OCI-LY3 (cell line): ENCODE results near the gene ASPRV1.
A peak's percentile ranks its signal among the peaks of the same experiment; 100 is the strongest.

Experiments
- H2AFZ ChIP-seq: fragments of 200-600, 300-600 bp; shearing (Covaris generic); 2 replicates; pipeline ENCODE4 v1.6.0; 2014; ENCODE audit warnings: antibody characterized with exemption, low read depth, low read length
- H3K27ac ChIP-seq: fragments of 200-600, 300-600 bp; sonication (generic); 2 replicates; pipeline ENCODE4 v1.5.1; 2014; ENCODE audit warnings: mild to moderate bottlenecking, low read length, moderate library complexity, mixed read lengths
- H3K27me3 ChIP-seq: fragments of 200-600, 300-600 bp; sonication (generic); 2 replicates; pipeline ENCODE4 v1.6.1; 2014; ENCODE audit warnings: low read depth, low read length, mixed read lengths
- H3K36me3 ChIP-seq: fragments of 200-600, 300-600 bp; sonication (generic); replicated peaks from 2 replicates; pipeline ENCODE3; 2014; ENCODE audit warnings: low read depth, low read length, mixed read lengths
- H3K4me1 ChIP-seq: fragments of 300-600, 200-600 bp; sonication (generic); 2 replicates; pipeline ENCODE4 v1.6.1; 2014; ENCODE audit warnings: low read length, mixed read lengths
- H3K4me2 ChIP-seq: fragments of 200-600, 300-600 bp; sonication (generic); 2 replicates; pipeline ENCODE4 v1.6.1; 2014; ENCODE audit warnings: low read length, mixed read lengths
- H3K4me3 ChIP-seq: fragments of 300-600, 200-600 bp; sonication (generic); 2 replicates; pipeline ENCODE4 v1.5.1; 2014; ENCODE audit warnings: antibody characterized with exemption, mild to moderate bottlenecking, low read length, moderate library complexity
- H3K79me2 ChIP-seq: fragments of 300-600, 200-600 bp; shearing (Covaris generic); 2 replicates; pipeline ENCODE4 v1.6.1; 2014; ENCODE audit warnings: mild to moderate bottlenecking, low read length, mixed read lengths
- H3K9ac ChIP-seq: fragments of 300-600, 200-600 bp; shearing (Covaris generic); 2 replicates; pipeline ENCODE4 v1.6.0; 2014; ENCODE audit warnings: mild to moderate bottlenecking, low read length, moderate library complexity
- H3K9me3 ChIP-seq: fragments of 200-600, 300-600 bp; shearing (Covaris generic); 2 replicates; pipeline ENCODE4 v1.6.1; 2014; ENCODE audit warnings: low read length, mixed read lengths; ENCODE audit not compliant: insufficient read depth
- H4K20me1 ChIP-seq: fragments of 200-600, 300-600 bp; sonication (generic); 2 replicates; pipeline ENCODE4 v1.6.1; 2016; ENCODE audit warnings: low read length, mixed read lengths; ENCODE audit not compliant: insufficient read depth
- EZH2phosphoT487 ChIP-seq: fragments of 200-600 bp; shearing (Covaris generic); IDR thresholded peaks from 2 replicates; pipeline ENCODE4 v1.6.1; 2018; ENCODE audit warnings: antibody characterized with exemption, mixed run types, low read depth
- TF ChIP-seq, protein P1 (sequence below): fragments of 200-600, 300-600 bp; sonication (generic); IDR thresholded peaks from 2 replicates; pipeline ENCODE4 v1.5.1; 2014; ENCODE audit warnings: antibody characterized with exemption, low read length, low read depth

ASPRV1 gene

DNA sequence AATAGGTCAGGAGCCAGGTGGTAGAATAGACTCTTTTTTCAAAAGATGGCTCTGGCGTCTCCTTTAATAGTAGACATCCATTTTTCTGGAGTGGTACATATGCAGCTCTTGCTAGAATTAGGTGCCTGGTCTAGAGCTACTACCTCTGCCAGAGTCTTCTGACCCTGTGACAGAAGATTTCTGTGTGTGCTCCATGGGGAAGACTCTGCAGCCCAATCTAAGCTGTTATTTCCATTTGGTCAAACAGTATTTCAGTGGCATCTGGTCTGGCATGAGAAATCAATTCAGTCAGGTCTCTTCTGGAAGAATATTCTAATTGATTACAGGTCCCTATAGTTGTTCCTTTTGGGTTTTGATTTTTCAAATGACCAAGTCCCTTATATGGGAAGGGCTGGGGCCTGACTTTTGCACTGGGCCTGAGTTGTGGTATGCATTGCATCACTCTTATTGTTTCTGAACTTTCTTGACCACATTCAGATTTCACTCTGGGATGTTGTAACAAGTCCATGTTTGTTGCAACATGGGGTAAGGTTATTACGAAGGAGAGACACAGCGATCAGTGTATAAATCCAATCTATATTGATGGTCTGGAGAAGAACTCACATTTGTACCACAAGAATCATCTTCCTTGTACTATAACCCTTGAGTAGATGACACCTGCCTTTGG lies 34.4 kb downstream of the ASPRV1 start:
- no peaks in the 10 kb centered on the region for H3K36me3 ChIP-seq
- no peak overlapping the region for H3K4me2 ChIP-seq
- H3K4me3 ChIP-seq = no peak overlapping the region
- no peaks in the 10 kb centered on the region for H3K79me2 ChIP-seq
- H2AFZ ChIP-seq = no peak overlapping the region
- TF ChIP-seq, protein P1, sequence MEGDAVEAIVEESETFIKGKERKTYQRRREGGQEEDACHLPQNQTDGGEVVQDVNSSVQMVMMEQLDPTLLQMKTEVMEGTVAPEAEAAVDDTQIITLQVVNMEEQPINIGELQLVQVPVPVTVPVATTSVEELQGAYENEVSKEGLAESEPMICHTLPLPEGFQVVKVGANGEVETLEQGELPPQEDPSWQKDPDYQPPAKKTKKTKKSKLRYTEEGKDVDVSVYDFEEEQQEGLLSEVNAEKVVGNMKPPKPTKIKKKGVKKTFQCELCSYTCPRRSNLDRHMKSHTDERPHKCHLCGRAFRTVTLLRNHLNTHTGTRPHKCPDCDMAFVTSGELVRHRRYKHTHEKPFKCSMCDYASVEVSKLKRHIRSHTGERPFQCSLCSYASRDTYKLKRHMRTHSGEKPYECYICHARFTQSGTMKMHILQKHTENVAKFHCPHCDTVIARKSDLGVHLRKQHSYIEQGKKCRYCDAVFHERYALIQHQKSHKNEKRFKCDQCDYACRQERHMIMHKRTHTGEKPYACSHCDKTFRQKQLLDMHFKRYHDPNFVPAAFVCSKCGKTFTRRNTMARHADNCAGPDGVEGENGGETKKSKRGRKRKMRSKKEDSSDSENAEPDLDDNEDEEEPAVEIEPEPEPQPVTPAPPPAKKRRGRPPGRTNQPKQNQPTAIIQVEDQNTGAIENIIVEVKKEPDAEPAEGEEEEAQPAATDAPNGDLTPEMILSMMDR = no peak
- no peaks in the 10 kb centered on the region for H3K4me1 ChIP-seq
- no peaks in the 10 kb centered on the region for H3K27me3 ChIP-seq
- no peaks in the 10 kb centered on the region for H4K20me1 ChIP-seq
- no peaks in the 10 kb centered on the region for H3K9me3 ChIP-seq
- H3K9ac ChIP-seq = no peak overlapping the region
- H3K27ac ChIP-seq = no peak overlapping the region

DNA sequence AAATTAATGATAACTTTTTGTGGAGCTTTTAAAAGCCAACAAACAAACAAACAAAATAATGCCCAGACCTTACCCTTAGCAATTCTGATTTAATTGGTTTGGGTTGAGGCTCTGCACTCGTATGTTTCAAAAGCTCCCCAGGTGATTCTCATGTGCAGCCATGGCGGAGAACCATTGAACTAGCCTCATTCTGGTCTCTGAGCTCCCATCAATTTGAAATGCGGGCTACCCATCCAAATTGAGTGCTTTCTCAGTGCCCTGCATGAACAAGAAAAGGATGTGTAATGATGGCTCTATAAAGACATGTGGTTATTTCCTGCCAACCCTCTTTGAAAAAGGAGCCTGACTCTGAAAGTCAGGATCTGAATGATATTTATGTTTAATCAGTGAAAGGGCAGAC lies 38.3 kb downstream of the ASPRV1 start:
- no peak overlapping the region for H3K9ac ChIP-seq
- TF ChIP-seq, protein P1 = no peak
- TF ChIP-seq EZH2phosphoT487 = no peak
- H3K79me2 ChIP-seq = no peaks in the 10 kb centered on the region
- no peaks in the 10 kb centered on the region for H3K9me3 ChIP-seq
- H4K20me1 ChIP-seq = no peaks in the 10 kb centered on the region
- peaks cover 8% of the 10 kb centered on the region for H3K4me1 ChIP-seq
- no peak overlapping the region for H3K4me3 ChIP-seq
- no peak overlapping the region for H3K4me2 ChIP-seq
- no peak overlapping the region for H2AFZ ChIP-seq
- no peaks in the 10 kb centered on the region for H3K27me3 ChIP-seq
- H3K27ac ChIP-seq = no peak overlapping the region
- H3K36me3 ChIP-seq = no peaks in the 10 kb centered on the region

DNA sequence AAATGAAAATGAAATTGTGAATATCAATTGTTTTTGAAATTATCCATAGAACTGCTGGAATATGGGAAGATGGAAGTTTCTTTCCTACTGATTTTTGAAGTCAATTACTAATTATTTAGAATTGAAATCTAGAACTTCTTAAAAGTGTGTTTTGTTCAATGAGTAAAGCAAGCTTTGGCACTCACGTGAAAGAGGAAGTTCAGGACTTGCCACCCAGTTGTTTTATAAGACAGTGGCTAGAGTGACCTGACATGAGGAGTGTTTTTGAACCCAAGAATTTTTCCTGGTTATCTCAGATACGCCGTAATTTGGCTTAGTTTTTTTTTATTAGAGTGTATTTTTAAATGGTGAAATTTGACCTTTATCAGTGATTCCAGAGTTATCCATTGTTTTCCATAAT lies 43.0 kb downstream of the ASPRV1 start:
- Histone ChIP-seq H3K4me1 (peaks cover 11% of the 10 kb centered on the region), H3K4me3 (peak overlapping the region; percentile 23), H3K9me3 (no peaks in the 10 kb centered on the region), H3K36me3 (no peaks in the 10 kb centered on the region), H2AFZ (0 out of 2 replicates have a peak overlapping the region, but pooled peaks have one; percentile 7), H3K4me2 (peak overlapping the region; percentile 52), H3K27me3 (peaks cover 15% of the 10 kb centered on the region), H3K27ac (no peak overlapping the region), H4K20me1 (no peaks in the 10 kb centered on the region), H3K9ac (no peak overlapping the region), H3K79me2 (no peaks in the 10 kb centered on the region)
- TF ChIP-seq EZH2phosphoT487 = no peak
- TF ChIP-seq, protein P1 = no peak

DNA sequence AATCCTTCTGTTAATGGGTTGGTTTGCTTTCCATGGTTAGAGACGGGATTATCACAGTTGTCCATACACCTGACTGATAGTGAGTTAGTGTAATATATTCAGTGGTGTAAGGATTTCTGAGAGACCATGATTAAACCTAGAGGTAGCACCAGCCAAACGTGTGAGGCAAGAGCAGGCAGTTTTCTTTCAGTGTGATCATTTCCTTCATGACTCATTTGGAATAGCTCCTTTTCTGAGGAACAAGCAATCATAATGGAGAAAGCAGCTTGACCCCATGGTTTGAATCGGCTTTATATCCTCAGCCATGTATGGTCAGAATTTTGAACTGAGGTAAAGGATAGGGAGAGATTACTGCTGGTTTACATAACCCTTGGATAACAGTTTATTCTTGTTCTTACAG lies 43.6 kb downstream of the ASPRV1 start:
- no peak overlapping the region for H3K9ac ChIP-seq
- peak overlapping the region; percentile 52 for H3K4me2 ChIP-seq

More for the DNA sequence above, 43.6 kb downstream of the ASPRV1 start:
- Histone ChIP-seq H3K27me3 (peaks cover 15% of the 10 kb centered on the region), H3K4me1 (peaks cover 11% of the 10 kb centered on the region), H3K36me3 (no peaks in the 10 kb centered on the region), H2AFZ (no peak overlapping the region), H3K9me3 (no peaks in the 10 kb centered on the region), H4K20me1 (no peaks in the 10 kb centered on the region), H3K27ac (no peak overlapping the region), H3K4me3 (peak overlapping the region; percentile 23; the same call in 1 of the 2 replicates), H3K79me2 (no peaks in the 10 kb centered on the region)
- TF ChIP-seq EZH2phosphoT487 = no peak
- TF ChIP-seq, protein P1 = no peak
